ENCODE results near the gene NTRK2.

DNA sequence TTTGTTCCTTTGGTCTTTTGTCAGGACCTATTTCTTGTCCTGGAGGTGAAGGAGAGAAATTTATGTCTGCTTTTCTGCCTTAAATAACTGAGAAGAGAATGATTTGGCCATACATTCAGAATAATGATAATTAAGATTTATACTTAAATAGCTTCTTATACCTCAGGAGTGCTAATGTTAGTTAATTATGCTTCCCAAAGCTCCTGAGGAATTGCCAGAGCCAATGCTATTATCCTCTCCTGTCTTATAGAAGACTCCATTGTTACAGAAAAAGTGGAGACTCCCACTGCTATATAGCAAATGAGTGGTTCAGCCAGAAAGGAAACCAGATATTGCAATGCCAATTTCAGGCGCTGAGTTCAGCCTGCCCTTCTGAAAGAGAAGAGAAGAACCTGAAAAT lies 67.0 kb downstream of the NTRK2 start:
- no peak for TF ChIP-seq SIX5 (IDR thresholded peaks at IDR 0.05; ENCODE audit: low read depth, low read length, severe bottlenecking)
- no peak for TF ChIP-seq ZBTB33 (IDR thresholded peaks at IDR 0.05)
- no peak for TF ChIP-seq RAD21 (IDR thresholded peaks at IDR 0.05; ENCODE audit: insufficient read depth, low read depth, low read length)
- TF ChIP-seq MYC (IDR thresholded peaks at IDR 0.05; ENCODE audit: insufficient read depth, insufficient read length, insufficient replicate concordance, low read length, severe bottlenecking) = no peak
- no peak for TF ChIP-seq CHD1 (IDR thresholded peaks at IDR 0.05; ENCODE audit: low read depth, low read length)
- TF ChIP-seq, protein P1, sequence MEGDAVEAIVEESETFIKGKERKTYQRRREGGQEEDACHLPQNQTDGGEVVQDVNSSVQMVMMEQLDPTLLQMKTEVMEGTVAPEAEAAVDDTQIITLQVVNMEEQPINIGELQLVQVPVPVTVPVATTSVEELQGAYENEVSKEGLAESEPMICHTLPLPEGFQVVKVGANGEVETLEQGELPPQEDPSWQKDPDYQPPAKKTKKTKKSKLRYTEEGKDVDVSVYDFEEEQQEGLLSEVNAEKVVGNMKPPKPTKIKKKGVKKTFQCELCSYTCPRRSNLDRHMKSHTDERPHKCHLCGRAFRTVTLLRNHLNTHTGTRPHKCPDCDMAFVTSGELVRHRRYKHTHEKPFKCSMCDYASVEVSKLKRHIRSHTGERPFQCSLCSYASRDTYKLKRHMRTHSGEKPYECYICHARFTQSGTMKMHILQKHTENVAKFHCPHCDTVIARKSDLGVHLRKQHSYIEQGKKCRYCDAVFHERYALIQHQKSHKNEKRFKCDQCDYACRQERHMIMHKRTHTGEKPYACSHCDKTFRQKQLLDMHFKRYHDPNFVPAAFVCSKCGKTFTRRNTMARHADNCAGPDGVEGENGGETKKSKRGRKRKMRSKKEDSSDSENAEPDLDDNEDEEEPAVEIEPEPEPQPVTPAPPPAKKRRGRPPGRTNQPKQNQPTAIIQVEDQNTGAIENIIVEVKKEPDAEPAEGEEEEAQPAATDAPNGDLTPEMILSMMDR (IDR thresholded peaks at IDR 0.05 in 2 of 3, conservative IDR thresholded peaks at IDR 0.05 in 1 of 3; ENCODE audit: control insufficient read depth in 2 of 3, extremely low read depth in 1 of 3, insufficient read depth in 1 of 3, low read depth in 3 of 3, low read length in 3 of 3) = no peak
- TF ChIP-seq POLR2AphosphoS5 (IDR thresholded peaks at IDR 0.05; ENCODE audit: low read length) = no peak
- no peak for TF ChIP-seq SPI1 (IDR thresholded peaks at IDR 0.05; ENCODE audit: borderline replicate concordance, insufficient read depth, low read depth, low read length)
- TF ChIP-seq, protein P2, sequence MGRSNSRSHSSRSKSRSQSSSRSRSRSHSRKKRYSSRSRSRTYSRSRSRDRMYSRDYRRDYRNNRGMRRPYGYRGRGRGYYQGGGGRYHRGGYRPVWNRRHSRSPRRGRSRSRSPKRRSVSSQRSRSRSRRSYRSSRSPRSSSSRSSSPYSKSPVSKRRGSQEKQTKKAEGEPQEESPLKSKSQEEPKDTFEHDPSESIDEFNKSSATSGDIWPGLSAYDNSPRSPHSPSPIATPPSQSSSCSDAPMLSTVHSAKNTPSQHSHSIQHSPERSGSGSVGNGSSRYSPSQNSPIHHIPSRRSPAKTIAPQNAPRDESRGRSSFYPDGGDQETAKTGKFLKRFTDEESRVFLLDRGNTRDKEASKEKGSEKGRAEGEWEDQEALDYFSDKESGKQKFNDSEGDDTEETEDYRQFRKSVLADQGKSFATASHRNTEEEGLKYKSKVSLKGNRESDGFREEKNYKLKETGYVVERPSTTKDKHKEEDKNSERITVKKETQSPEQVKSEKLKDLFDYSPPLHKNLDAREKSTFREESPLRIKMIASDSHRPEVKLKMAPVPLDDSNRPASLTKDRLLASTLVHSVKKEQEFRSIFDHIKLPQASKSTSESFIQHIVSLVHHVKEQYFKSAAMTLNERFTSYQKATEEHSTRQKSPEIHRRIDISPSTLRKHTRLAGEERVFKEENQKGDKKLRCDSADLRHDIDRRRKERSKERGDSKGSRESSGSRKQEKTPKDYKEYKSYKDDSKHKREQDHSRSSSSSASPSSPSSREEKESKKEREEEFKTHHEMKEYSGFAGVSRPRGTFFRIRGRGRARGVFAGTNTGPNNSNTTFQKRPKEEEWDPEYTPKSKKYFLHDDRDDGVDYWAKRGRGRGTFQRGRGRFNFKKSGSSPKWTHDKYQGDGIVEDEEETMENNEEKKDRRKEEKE (IDR thresholded peaks at IDR 0.05) = no peak
- no peak for TF ChIP-seq CEBPB (IDR thresholded peaks at IDR 0.05; ENCODE audit: borderline replicate concordance in 1 of 2, low read depth in 2 of 2, low read length in 2 of 2)
- no peak for TF ChIP-seq ZNF24 (IDR thresholded peaks at IDR 0.05)
- TF ChIP-seq, protein P3, sequence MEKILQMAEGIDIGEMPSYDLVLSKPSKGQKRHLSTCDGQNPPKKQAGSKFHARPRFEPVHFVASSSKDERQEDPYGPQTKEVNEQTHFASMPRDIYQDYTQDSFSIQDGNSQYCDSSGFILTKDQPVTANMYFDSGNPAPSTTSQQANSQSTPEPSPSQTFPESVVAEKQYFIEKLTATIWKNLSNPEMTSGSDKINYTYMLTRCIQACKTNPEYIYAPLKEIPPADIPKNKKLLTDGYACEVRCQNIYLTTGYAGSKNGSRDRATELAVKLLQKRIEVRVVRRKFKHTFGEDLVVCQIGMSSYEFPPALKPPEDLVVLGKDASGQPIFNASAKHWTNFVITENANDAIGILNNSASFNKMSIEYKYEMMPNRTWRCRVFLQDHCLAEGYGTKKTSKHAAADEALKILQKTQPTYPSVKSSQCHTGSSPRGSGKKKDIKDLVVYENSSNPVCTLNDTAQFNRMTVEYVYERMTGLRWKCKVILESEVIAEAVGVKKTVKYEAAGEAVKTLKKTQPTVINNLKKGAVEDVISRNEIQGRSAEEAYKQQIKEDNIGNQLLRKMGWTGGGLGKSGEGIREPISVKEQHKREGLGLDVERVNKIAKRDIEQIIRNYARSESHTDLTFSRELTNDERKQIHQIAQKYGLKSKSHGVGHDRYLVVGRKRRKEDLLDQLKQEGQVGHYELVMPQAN (conservative IDR thresholded peaks at IDR 0.05) = no peak
